Left ventricle myocardium inferior (tissue), 1 donor: ENCODE results near the gene SHB. TPM values are rescaled to one million over a fixed set of nuclear protein-coding genes. Genes with fewer than 3 reads are reported as not detected.

Experiments used
- DNase-seq: peaks from one replicate; pipeline ENCODE4 v3.0.0-alpha.2; 2020
- H3K27ac ChIP-seq: fragments of 200-600 bp; replicated peaks from 2 replicates; pipeline ENCODE4 v1.8.0; 2021
- H3K27me3 ChIP-seq: fragments of 200-600 bp; 2 replicates; pipeline ENCODE4 v1.8.0; 2021; ENCODE audit warnings: low read depth
- H3K36me3 ChIP-seq: fragments of 200-600 bp; 2 replicates; pipeline ENCODE4 v1.8.0; 2021
- H3K4me1 ChIP-seq: fragments of 200-600 bp; 2 replicates; pipeline ENCODE4 v1.8.0; 2021
- H3K4me3 ChIP-seq: fragments of 200-600 bp; 2 replicates; pipeline ENCODE4 v1.8.0; 2021; ENCODE audit warnings: mild to moderate bottlenecking, moderate library complexity
- H3K9me3 ChIP-seq: fragments of 200-600 bp; replicated peaks from 2 replicates; pipeline ENCODE4 v1.8.0; 2021
- intact Hi-C: fragments of 100-400 bp; cut with micrococcal nuclease; formaldehyde crosslinking; loops from one replicate; pipeline ENCODE4 v1.11.0; 2022
- total RNA-seq: library from RNA; stranded (reverse); fragmentation: NEBNext Ultra II Directional; extraction: Animal tissue kit (Norgen Biotek cat#: 25700); gene quantifications from one replicate; pipeline ENCODE4 v1.2.1, GENCODE V29; 2021
- TF ChIP-seq, protein P1 (sequence below): fragments of 200-600 bp; IDR thresholded peaks from 2 replicates; pipeline ENCODE4 v1.8.0; 2021; ENCODE audit warnings: antibody characterized with exemption, mild to moderate bottlenecking, borderline replicate concordance
- donor health status: DM: no; HTN: yes; CAD: no; lungs with severe emphysema.

SHB gene
- total RNA-seq, 1 donor from 2014 or later, result 19.4 TPM

DNA sequence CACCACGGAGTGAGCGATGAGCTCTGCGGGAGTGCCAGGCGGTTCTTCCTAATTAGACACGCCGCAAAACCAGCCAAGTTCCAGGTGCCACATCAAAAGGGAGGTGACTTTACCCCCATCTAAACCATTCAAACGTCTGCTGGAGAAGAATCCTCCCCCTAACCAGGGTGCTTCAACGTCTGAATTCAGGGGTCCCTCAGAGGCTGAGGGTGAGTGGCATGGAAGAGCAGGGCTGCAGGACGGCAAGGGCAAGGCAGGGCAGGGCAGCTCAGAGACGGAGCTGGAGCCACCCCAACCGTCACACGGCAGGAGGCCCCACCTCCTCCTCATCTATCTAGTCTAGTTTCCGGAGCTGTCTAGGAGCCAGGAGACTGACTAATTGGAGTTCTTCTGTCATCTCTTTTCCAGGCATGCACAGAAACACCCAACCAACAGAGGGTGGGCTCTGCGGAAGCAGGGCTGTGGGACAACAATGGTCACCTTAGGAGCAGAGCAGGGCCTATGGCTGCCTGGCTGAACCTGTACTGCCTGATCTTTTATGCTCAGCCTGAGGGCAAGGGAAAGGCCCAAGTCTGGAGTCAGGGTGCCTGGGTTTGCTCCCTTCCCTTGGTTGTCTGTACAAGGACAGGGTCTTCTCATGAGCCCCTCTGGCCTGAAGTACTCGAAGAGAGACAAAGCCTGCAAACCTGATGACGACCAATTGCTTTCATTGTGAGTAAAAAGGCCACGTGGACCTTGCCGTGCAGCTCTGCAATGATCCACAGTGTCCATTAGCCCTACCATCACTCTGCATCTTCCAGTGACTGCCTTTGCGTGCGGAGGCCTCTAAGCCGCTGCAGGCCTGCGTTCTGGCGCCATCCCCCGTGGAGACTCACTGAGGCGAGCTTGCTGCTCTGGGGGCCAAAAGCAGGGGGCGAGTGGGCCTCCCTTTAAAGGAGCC, 84.1 kb downstream of the SHB start:
- TF ChIP-seq, protein P1, sequence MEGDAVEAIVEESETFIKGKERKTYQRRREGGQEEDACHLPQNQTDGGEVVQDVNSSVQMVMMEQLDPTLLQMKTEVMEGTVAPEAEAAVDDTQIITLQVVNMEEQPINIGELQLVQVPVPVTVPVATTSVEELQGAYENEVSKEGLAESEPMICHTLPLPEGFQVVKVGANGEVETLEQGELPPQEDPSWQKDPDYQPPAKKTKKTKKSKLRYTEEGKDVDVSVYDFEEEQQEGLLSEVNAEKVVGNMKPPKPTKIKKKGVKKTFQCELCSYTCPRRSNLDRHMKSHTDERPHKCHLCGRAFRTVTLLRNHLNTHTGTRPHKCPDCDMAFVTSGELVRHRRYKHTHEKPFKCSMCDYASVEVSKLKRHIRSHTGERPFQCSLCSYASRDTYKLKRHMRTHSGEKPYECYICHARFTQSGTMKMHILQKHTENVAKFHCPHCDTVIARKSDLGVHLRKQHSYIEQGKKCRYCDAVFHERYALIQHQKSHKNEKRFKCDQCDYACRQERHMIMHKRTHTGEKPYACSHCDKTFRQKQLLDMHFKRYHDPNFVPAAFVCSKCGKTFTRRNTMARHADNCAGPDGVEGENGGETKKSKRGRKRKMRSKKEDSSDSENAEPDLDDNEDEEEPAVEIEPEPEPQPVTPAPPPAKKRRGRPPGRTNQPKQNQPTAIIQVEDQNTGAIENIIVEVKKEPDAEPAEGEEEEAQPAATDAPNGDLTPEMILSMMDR, result peak; percentile 22

DNA sequence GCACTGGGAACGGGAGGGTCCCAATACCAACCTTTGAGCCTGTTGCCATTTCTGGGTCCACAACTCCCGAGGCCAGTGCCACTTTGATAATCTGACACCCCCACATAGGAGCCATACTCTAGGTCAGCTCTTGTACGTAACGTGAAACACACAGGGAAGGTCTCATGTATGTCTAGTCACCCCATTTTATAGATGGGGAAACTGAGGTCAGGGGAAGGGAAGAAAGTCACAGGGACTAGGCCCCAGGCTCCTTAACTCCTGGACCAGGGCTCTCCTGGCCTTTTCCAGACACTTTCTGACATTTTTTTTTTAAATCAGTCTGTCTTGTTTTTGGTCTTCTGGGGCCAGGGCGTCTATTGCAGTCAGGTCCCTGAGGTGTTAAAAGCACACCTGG, 84.8 kb downstream of the SHB start:
- H3K36me3 ChIP-seq, result no peaks in the 10 kb centered on the region
- TF ChIP-seq, protein P1, result no peak
- H3K27ac ChIP-seq, result peak overlapping the region; percentile 47
- H3K27me3 ChIP-seq, result no peaks in the 10 kb centered on the region
- DNase-seq, result no peak
- no peaks in the 10 kb centered on the region for H3K9me3 ChIP-seq
- H3K4me3 ChIP-seq, result no peak overlapping the region
- peaks cover 53% of the 10 kb centered on the region for H3K4me1 ChIP-seq
- intact Hi-C loops, result no loop called here

More for the DNA sequence above, 84.1 kb downstream of the SHB start:
- H3K27ac ChIP-seq, result peak overlapping the region; percentile 47
- H3K4me1 ChIP-seq, result peaks cover 56% of the 10 kb centered on the region
- H3K9me3 ChIP-seq, result no peaks in the 10 kb centered on the region
- H3K27me3 ChIP-seq, result no peaks in the 10 kb centered on the region
- H3K4me3 ChIP-seq, result no peak overlapping the region
- peak; percentile 40 for DNase-seq
- intact Hi-C loops, result loop anchor here (5.0 kb wide), 1 partner anchor 33 kb away; no protein-coding TSS in a partner anchor
- no peaks in the 10 kb centered on the region for H3K36me3 ChIP-seq

- DNase-seq, result no peak
- H3K27ac ChIP-seq, result no peak overlapping the region
- H3K9me3 ChIP-seq, result no peaks in the 10 kb centered on the region
- H3K4me3 ChIP-seq, result no peak overlapping the region
- intact Hi-C loops, result no loop called here
- no peaks in the 10 kb centered on the region for H3K36me3 ChIP-seq
- H3K4me1 ChIP-seq, result peaks cover 46% of the 10 kb centered on the region
- no peaks in the 10 kb centered on the region for H3K27me3 ChIP-seq
- TF ChIP-seq, protein P1, result no peak
Observed at GRCh38 chr9:37983381-37984067, 85.5 kb downstream of the SHB start.

- Histone ChIP-seq H3K36me3 (no peaks in the 10 kb centered on the region), H3K27me3 (no peaks in the 10 kb centered on the region), H3K9me3 (no peaks in the 10 kb centered on the region), H3K27ac (no peak overlapping the region), H3K4me3 (no peak overlapping the region), H3K4me1 (peaks cover 16% of the 10 kb centered on the region)
- intact Hi-C loops, result no loop called here
- no peak for DNase-seq
- TF ChIP-seq, protein P1, result no peak
Observed at GRCh38 chr9:37979844-37980243, 89.2 kb downstream of the SHB start.

DNA sequence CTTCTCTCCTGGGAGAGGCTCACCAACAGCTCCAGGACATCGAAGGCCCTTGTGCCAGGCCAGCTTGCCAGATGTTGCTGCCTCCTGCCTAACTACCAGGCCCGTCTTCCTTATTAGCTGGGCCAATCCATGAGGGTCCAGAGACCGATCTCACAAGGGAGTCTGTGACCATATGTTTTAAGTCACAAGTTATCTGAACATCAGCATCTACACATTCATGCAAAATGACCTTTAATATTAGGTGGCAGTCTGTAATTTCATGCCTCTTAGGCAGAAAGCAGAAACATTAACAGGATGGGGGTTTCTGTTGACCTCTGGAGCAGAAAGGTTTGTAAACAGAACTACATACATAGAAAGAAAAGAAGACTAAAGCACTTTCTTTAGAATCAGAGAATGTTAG, 90.0 kb downstream of the SHB start:
- peaks cover 8% of the 10 kb centered on the region for H3K4me1 ChIP-seq
- H3K27me3 ChIP-seq, result no peaks in the 10 kb centered on the region
- no peak overlapping the region for H3K4me3 ChIP-seq
- intact Hi-C loops, result no loop called here
- H3K27ac ChIP-seq, result no peak overlapping the region
- DNase-seq, result no peak
- TF ChIP-seq, protein P1, result no peak
- H3K36me3 ChIP-seq, result peaks cover 6% of the 10 kb centered on the region
- H3K9me3 ChIP-seq, result no peaks in the 10 kb centered on the region
